CD4-positive, alpha-beta T cell treated with Interleukin-10 for 1 hour (primary cell): ENCODE measurements around the gene OVOL1.
"Not testable (repeated sequence)": the region's sequence is repeated elsewhere in the genome, so short reads cannot be mapped to it uniquely, and the experiment has no call there.

Experiments used
- DNase-seq: peaks from one replicate; pipeline ENCODE4 v3.0.0-alpha.2; 2020

OVOL1 gene

DNA sequence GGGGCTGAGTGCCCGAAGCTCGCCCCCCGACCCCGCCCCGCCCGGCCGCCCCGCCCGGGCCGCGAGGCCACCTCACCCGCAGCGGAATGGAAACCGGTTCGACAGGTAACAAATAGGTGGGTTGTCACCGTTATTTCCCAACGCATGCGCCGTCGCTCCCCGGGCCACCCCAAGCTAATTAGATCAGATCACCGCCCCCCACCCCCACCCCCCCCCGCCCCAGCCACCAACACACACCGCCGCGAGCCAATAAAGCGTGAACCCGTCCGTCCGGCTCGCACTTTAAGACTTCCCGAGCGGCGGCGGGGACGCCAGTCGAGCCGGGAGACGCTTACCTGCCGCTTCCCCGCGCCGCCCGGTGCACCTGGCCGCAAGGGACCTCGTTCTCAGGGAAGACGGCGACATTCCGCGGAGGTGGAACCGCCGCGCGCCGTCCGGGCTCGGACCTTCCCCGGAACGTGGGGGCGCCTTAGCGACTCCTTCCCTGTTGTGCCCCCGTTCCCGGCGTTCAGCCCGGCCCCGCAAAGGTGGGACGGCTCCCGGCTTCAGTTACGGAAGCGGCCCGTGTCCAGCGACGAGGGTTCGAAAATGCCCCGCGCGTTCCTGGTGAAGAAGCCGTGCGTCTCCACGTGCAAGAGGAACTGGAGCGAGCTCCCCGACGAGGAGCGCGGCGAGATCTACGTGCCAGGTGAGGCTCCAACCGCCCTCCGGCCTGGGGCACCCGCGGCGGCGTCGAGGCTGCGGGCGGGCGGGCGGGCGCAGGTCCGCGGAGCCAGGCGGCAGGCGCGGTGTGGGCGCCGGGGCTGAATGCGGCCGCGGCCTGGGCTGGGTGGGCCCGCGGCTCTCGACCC, at the start of gene OVOL1:
Gene OVOL1, plus strand, starts transcription at position 278 of the 851 bp plus-strand sequence. Its CDS starts 311 bp downstream, at position 589.
- DNase-seq: peak; percentile 49

DNA sequence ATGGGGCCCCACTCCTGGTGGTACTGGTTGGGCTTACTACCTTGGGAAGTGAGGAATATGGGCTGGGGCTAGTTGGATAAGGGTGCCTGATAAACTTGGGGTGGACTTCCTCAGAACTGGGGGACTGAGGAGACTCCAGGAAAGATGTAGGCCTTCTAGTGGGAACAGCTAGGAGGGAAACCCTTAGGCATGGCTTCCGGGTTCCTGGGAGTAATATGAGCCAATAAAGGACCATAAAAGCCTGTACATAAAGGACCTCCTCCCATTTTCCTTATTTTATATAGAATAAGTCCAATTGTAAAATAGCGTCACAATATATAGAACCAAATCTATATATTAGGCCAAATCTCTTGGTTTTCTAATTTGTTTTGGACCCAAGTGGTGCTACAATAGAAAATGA, 47.8 kb upstream of the OVOL1 start:
- DNase-seq: no peak

DNA sequence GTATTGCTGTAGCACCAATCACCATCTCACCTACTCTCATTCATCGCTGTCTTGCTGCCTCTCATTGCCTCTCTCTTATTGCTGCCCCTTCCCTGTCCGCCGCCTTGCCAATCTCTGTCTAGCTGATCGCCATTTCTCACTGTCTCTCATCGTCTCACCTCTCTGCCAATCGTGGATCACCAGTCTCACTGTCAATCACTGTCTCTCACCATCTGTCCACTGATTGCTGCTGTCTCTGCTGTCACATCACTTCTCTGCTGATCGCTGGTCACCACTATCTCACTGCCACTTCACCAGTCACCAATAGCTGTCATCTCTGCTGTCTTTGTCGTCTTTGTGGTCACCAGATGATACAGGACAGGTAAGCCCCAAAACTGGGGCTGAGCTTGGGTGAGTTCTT, 45.7 kb upstream of the OVOL1 start:
- no peak for DNase-seq

DNA sequence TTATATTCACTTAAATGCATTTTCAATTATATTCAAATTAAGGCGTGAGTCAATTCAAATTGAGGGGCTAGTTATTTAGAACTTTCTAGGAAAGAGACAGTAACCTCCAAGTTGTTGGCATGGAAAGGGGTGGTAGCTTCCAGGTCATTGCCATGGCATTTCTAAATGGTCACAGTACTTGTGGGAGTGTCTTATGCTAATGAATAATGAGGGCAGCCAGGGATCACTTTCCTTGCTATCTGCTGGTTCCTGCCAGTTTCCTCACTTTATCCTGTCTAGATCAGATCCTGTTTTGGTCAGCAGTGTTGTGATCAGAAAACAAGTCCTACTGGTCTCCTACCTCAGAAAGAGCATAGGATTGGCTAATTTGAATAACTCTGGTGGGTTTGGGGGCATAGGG, 44.5 kb upstream of the OVOL1 start:
- DNase-seq: no peak

DNA sequence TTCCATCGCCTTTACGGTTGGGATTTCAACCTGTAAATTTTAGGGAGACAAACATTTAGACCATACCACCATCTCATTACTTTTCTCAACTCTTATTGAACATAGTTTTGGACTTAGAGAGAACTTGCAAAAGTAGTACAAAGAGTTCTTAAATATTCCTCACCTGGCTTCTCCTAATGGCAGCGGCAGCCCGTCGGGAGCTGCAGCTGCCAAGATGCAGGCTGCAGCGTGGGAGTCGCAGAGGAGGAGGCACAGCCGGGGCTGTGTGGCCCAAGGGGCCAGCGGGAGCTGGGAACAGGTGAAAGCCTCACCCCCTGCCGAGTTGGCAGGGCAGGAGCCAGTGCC, 43.2 kb upstream of the OVOL1 start:
- no peak for DNase-seq

DNA sequence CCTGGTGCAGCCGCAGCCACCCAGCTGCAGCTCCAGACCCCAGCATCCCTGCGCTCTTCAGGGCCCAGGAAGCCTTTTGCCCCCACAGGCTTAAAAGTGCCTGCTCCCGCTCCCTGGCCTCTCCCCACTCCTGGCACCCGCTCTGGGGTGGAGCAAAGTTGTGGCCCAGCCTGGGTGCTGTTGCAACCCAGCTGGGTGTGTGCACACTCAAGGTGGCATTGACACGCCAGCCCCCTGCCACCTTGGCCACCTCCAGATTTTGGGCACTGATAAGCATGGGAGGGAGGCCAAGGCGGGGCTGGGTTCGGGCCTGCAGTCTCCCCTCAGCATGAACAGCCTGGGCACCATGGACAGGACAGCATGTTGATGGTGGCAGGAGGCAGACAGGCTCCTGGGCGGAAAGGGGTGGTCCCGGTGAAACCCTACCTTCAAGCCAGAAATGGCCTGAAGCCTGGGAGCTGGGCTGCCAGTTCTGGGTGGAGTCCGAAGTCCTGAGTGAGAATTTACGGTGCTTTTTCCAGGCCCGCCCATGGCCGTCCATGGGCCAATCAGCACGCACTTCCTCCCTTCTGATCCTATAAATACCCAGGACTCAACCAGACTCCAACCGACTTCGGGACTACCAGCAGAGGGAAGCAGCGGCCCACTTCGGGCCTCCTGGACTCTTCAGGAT, 42.7 kb upstream of the OVOL1 start:
- no peak for DNase-seq

DNA sequence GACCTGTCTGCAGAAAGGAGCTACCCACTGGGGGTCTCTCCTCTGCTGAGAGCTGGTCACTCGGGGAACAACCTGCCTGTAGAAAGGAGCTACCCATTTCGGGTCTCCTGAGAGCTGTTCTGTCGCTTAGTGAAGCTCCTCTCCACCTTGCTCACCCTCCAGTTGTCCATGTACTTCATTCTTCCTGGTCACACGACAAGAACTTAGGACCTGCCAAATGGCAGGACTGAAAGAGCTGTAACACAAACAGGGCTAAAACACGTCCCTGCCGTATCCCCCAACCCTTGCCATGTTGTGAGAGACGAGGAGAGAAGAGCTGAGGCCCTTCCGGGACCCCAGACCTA, 42.2 kb upstream of the OVOL1 start:
- no peak for DNase-seq

DNA sequence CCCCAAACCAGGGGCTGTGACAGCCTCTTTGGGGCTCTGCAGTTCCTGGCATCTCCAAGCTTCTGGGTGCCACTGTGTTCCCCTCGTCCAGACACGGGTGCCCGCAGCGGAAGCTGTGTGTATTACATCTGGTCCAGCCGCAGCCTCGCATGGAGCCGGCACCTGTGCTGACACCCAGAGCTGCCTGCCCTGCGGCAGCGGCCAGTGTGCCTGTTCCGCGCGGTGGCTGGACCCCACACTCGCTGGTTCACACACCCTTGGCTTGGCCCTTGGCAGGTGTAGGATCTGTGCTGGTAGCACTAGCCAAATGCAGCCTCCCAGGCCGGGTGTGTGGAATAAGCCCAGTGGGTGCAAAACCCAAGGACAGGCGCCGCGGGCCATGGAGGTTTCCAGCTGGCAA, 41.8 kb upstream of the OVOL1 start:
- no peak for DNase-seq

DNA sequence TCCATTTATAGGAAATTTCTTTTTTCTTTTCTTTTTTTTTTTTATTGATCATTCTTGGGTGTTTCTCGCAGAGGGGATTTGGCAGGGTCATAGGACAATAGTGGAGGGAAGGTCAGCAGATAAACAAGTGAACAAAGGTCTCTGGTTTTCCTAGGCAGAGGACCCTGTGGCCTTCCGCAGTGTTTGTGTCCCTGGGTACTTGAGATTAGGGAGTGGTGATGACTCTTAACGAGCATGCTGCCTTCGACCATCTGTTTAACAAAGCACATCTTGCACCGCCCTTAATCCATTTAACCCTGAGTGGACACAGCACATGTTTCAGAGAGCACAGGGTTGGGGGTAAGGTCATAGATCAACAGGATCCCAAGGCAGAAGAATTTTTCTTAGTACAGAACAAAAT, 24.7 kb upstream of the OVOL1 start:
- not testable (repeated sequence) for DNase-seq

DNA sequence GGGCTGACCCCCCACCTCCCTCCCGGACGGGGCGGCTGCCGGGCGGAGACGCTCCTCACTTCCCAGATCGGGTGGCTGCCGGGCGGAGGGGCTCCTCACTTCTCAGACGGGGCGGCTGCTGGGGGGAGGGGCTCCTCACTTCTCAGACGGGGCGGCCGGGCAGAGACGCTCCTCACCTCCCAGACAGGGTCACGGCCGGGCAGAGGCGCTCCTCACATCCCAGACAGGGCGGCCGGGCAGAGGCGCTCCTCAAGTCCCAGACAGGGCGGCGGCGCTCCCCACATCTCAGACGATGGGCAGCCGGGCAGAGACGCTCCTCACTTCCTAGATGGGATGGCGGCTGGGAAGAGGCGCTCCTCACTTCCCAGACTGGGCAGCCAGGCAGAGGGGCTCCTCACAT, 24.0 kb upstream of the OVOL1 start:
- DNase-seq: not testable (repeated sequence)

DNA sequence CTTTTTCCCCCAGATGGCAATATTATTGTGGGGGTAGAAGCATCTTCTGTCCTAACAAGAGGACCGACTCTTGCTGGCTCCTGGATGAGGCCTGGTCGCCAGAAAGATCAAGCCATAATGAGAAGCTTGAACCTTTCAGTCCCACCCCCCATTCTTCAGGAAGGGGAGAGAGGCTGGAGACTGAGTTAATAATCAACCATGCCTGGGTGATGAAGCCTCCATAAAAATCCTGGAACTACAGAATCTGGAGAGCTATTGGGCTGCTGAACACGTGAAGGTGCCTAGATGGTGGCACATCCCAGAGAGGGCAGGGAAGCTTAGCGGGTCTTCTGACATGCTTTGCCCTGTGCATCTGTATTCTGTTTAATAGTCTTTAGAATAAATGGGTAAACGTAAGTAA, 22.4 kb upstream of the OVOL1 start:
- no peak for DNase-seq

DNA sequence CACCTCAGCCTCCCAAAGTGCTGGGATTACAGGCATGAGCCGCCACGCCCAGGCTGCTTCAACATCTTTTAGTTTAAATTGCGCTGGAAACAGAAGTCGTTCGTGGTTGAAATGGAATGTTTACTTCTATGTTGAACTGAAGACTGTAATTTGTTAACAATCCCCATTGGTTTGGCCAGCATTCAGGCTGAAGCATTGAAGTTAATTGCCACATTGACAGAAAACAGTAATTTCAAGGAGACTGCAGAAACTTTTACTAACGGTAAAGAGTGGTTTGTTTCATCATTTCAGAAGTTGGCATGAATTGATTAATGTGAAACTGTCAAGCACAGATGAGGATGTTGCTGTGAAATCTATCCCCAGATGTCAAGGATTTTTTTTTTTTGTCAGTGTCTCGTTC, 20.3 kb upstream of the OVOL1 start:
- no peak for DNase-seq

DNA sequence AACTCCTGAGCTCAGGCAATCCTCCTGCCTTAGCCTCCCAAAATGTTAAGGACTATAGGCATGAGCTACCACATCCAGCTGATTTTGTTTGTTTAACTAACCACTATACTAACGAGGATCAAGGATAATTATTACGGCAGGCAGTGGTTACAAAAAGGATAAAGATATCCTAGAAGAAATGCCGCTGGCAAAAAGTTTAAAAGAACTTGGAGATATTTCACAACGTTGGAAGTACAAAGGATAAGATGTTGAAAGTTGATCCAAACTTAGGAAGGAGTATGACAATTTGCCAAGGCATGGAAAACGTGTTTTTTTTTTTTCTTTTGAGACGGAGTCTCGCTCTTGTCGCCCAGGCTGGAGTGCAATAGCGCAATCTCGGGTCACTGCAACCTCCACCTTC, 19.5 kb upstream of the OVOL1 start:
- no peak for DNase-seq

DNA sequence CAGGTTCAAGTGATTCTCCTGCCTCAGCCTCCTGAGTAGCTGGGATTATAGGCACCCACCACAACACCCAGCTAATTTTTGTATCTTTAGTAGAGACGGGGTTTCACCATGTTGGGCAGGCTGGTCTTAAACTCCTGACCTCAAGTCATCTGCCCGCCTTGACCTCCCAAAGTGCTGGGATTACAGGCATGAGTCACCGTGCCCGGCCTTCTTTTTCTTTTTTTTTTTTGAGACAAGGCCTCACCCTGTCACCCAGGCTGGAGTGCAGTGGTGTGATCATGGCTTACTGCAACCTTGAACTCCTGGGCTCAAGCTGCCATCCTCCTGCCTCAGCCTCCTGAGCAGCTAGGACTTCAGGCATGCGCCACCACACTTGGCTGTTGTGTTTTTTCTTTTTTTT, 19.1 kb upstream of the OVOL1 start:
- DNase-seq: not testable (repeated sequence)

DNA sequence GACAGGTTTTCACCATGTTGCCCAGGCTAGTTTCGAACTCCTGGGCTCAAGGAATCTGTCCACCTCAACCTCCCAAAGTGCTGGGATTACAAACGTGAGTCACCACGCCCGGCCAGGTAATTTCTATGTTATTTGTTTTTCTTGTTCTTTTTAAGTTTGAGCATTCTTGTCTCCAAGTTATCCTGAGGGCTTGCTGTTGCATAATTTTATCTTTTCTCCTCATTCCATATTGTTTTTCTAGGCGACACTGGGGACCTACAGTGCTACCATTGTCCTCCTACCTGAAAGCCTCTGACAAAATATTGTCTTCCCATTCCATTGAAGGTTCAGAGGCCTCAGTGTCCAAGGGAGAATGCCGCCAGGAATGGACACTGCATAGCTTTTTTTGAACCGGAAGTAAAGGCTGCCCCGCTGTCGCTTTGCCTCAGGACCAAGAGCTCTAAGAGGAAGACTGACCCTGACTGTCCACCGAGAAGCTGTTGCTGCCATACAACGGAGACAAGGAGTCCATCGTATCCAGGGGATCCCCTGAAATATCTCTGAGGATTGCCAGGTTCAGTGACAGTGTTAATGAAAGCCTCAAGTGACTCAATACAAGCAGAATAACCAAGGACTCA, 15.8 kb upstream of the OVOL1 start:
- DNase-seq: no peak

DNA sequence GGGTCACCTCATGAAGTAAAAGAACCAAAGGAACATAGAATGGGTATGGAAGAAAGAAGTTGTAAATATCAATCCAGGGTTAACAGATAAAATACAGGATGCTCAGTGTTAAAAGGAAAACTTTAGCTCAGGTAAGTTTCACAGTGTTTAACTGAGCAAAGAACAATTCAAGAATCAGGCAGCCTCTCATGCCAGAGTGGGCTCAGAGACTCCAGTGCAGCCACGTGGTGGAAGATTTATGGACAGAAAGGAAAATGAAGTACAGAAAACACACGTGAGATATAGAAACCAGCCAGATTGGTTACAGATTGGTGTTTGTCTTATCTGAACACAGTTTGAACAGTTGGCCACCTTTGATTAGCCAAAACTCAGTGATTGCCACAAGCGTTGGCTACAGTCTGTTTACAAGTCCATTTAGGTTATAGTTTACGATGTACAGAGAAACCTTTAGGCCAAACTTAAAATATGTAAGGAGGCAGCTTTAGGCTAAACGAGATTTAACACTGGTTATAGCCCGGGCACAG, 15.2 kb upstream of the OVOL1 start:
- no peak for DNase-seq

DNA sequence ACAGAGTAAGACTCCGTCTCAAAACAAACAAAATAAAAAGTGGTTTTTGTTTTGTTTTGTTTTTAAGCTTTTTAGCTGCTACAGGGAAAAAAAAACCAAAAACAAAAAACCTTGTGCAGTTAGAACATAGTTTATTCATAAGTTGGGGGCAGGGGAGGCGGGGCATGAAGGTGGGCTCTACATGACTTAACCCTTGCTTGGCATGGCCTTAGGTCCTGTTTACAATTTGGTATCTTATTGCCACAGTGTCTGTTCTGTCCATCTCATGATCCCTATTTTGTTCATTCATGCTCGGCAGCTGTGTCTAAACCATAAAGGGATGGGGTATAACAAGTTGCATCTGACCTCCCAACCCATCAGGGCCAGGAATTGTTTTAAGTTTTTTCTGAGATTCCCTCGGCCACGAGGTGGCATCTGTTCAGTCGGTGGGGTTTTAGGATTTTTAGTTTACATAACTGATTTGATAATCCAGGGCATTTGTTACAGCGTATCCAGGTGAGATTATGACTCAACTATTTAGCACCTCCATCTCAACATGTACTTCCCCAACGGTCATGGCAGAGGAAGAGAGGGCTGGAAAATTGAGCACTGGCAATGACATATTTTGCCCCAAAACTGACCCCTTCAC, 13.0 kb upstream of the OVOL1 start:
- no peak for DNase-seq

DNA sequence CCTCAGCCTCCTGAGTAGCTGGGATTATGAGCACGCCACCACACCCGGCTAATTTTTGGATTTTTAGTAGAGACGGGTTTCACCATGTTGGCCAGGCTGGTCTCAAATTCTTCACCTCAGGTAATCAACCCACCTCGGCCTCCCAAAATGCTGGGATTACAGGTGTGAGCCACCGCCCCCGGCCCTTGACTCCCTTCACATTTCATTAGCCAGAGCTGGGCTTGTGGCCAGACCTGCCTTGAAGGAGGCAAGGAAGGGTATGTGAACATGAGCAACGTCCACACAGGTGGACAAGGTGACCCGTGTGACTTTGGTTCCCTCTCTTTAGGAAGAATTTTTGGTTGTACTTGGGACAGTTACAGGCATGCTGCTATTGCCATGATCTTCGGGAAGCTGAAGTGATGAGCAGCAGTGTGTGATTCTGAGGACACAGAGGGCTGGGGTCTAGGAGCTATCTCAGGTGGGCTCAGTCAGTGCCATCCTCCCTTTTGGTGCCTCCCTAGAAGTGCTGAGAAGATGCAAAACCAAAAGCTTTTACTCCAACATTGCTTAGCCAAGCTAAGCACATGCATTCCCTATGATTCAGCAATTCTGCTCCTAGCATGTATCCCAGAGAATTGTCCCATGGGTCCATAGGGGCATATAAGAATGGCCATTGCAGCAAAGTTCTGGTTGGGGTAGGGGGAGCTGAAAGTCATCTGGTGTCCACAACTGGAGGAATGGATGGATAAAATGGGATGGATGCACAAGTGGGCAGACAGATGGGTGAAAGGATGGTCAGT, 12.1 kb upstream of the OVOL1 start:
- DNase-seq: no peak

DNA sequence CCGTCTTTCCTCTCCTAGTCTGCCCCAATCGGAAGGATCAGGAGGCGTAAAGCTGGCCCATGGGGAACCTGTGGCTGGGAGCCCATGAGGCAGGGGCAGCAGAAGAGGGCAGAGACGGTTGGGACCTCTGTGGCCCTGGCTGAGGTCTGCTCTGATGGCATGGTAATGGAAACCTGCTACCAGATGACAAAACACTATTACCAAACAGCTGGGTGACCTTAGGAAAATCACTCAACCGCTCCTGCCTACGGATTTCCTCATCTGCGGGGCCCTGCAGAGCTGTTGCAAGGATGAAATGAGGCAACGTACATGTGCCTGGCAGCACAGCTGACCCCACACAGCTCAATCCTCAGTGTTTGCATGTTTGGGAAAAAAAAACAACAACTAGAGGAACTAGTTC, 10.7 kb upstream of the OVOL1 start:
- no peak for DNase-seq

DNA sequence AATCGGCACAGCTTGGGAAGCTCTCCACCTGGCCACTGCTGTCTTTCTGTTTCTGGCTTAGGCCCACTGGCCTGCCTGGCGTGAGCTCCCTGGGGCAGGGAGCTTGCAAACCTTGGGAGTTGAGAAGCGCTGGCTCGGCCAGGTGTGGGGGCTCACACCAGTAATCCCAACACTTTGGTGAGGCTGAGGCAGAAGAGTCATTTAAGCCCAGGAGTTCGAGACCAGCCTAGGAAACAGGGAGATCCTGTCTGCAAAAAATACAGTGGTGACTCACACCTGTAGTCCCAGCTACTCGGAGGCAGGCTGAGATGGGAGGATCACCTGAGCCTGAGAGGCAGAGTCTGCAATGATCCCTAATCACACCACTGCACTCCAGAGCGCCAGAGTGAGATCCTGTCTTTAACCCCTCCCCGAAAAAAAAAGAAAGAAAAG, 10.1 kb upstream of the OVOL1 start:
- DNase-seq: no peak

DNA sequence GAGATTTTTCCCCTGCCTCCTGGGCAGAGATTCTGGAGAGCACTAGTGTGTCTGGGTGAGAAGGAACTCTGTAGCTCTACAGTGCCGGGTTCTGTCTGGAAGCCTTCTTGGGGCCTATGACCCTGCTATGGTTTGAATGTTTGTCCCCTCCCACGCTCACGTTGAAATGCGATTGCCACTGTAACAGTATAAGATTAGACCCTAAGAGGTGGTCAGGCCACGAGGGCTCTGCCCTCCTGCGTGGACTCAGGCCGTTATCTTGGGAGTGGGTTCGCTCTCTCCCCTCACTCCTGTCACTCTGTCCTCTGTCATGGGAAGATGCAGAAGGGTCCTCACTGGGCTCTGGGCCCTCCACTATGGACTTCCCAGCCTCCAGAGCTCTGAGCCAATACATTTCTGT, 9.6 kb upstream of the OVOL1 start:
- no peak for DNase-seq

DNA sequence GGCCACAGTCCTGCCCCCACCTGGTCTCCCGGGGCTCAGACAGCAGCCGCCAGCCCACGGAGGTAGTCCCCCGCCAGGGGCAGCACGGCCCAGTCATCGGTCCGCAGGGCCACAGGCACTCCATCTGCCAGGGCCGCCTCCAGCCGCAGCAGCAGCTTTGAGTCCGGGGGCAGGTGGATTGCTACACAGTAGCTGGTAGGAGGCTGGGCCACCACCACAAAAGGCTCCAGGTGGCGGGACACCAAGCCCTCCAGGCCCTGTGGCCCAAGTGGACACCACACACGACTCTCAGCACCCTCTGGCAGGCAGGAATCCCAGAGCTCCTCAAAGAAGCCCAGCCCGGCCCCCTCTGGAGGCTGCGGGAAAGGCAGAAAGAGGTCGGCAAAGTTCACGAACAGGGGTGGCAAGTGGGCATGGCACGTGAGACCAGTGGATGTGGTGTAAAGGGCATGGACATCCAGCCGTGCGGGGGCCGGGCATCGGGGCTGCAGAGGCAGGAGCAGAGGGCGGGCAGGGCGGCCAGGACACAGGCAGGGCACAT, 9.0 kb upstream of the OVOL1 start:
- DNase-seq: no peak
